ENCODE results near the gene STK39. TPM values are rescaled to one million over a fixed set of nuclear protein-coding genes. Genes with fewer than 3 reads are reported as not detected.
"Not testable (repeated sequence)": the region's sequence is repeated elsewhere in the genome, so short reads cannot be mapped to it uniquely, and the experiment has no call there.

STK39 gene
- total RNA-seq, 6 experiments from 2014 or later: 0.29 to 1.2 (median 0.60) TPM

DNA sequence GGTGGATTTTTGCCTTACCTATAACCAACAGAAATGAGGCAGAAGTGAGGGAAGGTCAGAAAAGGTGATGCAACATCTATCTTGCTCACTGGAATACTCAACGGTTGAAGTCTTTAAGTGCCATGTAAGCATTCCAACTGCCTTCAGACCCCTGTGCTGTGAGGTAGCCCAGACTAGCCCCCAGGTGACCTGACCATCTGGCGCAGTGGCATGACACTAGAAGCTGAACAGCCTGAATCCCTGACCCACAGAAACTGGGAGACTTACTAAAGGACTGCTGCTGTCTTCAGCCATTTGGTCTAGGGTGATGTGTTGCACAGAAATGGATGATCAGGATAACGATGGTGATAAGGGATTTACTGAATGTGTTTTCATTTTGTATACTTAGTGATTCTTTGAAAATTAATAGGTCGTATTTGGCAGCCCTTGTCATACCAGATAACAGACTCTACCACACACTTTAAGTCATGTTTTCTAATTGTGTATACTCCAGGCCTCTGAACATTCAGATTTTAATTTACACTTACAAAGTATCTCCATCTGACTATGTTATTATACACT, 161.5 kb downstream of the STK39 start:
- Histone ChIP-seq H3K4me3 (no peak overlapping the region), H3K27ac (no peak overlapping the region), H3K9me3 (no peaks in the 10 kb centered on the region), H3K27me3 (no peaks in the 10 kb centered on the region), H3K36me3 (no peaks in the 10 kb centered on the region), H3K4me1 (no peaks in the 10 kb centered on the region)
- WGBS (ENCODE audit: insufficient coverage, low coverage, low lambda C conversion rate, missing lambda C conversion rate): 65% methylated on average over 4 of the region's 4 CpGs
- intact Hi-C loops (cut with DNase I): no loop called here
- no peak for DNase-seq
- no peak for TF ChIP-seq POLR2A (IDR thresholded peaks at IDR 0.05)
- TF ChIP-seq, protein P1, sequence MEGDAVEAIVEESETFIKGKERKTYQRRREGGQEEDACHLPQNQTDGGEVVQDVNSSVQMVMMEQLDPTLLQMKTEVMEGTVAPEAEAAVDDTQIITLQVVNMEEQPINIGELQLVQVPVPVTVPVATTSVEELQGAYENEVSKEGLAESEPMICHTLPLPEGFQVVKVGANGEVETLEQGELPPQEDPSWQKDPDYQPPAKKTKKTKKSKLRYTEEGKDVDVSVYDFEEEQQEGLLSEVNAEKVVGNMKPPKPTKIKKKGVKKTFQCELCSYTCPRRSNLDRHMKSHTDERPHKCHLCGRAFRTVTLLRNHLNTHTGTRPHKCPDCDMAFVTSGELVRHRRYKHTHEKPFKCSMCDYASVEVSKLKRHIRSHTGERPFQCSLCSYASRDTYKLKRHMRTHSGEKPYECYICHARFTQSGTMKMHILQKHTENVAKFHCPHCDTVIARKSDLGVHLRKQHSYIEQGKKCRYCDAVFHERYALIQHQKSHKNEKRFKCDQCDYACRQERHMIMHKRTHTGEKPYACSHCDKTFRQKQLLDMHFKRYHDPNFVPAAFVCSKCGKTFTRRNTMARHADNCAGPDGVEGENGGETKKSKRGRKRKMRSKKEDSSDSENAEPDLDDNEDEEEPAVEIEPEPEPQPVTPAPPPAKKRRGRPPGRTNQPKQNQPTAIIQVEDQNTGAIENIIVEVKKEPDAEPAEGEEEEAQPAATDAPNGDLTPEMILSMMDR (IDR thresholded peaks at IDR 0.05): no peak
- ATAC-seq: no peak

DNA sequence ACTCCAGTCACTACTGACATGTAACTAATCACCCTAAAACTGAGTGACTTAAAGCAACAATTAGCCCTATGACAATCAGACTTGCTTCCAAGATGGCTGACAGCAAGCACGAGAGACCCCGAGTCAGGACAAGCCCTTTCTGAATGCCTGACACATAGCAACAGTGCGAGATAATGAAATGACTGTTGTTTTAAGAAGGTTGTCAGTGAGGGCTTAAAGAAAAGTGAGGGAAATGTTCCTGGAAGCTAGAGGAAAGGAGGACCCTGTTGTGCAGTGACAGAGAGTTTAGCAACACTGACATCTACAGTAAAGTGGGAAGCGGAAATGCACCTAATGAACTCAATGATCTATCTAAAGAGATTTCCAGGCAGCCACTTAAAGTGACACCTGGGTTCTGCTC, 163.1 kb downstream of the STK39 start:
- no peak for ATAC-seq
- Histone ChIP-seq H3K36me3 (no peaks in the 10 kb centered on the region), H3K4me3 (no peak overlapping the region), H3K4me1 (no peaks in the 10 kb centered on the region), H3K9me3 (no peaks in the 10 kb centered on the region), H3K27ac (no peak overlapping the region), H3K27me3 (no peaks in the 10 kb centered on the region)
- TF ChIP-seq, protein P1 (IDR thresholded peaks at IDR 0.05): no peak
- no peak for TF ChIP-seq POLR2A (IDR thresholded peaks at IDR 0.05)
- intact Hi-C loops (cut with DNase I): no loop called here
- DNase-seq: no peak
- 72% methylated on average over 4 of the region's 4 CpGs for WGBS (ENCODE audit: insufficient coverage, low coverage, low lambda C conversion rate, missing lambda C conversion rate)

DNA sequence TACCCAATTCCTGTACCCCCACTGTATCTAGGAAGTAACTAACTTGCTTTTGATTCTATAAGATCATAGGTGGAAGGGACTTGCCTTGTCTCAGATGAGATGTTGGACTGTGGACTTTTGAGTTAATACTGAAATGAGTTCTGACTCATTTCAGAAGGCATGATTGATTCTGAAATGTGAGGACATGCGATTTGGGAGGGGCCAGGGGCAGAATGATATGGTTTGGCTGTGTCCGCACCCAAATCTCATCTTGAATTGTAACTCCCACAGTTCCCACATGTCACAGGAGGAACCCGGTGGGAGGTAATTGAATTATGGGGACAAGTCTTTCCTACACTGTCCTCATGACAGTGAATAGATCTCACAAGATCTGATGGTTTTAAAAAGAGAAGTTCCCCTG, 165.9 kb downstream of the STK39 start:
- H3K27me3 ChIP-seq; H3K36me3 ChIP-seq; ATAC-seq; H3K4me3 ChIP-seq; H3K4me1 ChIP-seq; H3K9me3 ChIP-seq; H3K27ac ChIP-seq; DNase-seq; intact Hi-C loops (cut with DNase I): not testable (repeated sequence)
- WGBS (ENCODE audit: insufficient coverage, low coverage, low lambda C conversion rate, missing lambda C conversion rate): 76% methylated on average over 3 of the region's 3 CpGs

DNA sequence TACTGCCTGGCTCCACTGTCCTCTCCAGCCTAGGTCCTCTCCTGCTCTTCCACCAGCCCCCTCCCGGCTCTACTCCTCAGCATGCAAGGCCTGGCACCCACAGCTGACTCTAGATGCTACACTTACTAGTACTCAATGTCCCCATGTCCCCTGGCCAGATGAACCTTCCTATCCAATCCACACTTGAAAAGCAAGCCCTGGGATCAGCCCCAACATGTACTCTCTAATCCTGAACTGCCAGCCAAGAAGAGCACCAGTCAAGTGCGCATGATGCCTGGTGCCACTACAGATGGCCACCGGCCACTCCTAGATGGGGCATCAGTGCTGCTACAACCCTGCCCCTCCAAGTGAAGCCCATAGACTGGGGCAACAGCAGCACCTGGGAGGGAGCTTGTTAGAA, 168.2 kb downstream of the STK39 start:
- Histone ChIP-seq H3K4me3 (no peak overlapping the region), H3K9me3 (no peaks in the 10 kb centered on the region), H3K4me1 (no peaks in the 10 kb centered on the region), H3K27ac (no peak overlapping the region), H3K27me3 (no peaks in the 10 kb centered on the region), H3K36me3 (no peaks in the 10 kb centered on the region)
- ATAC-seq: peak in 1 of 4 donors; percentile 10
- intact Hi-C loops (cut with DNase I): no loop called here
- 50% methylated on average over 1 of the region's 3 CpGs for WGBS (ENCODE audit: insufficient coverage, low coverage, low lambda C conversion rate, missing lambda C conversion rate)
- TF ChIP-seq, protein P1 (IDR thresholded peaks at IDR 0.05): no peak
- TF ChIP-seq POLR2A (IDR thresholded peaks at IDR 0.05): no peak
- DNase-seq: no peak

DNA sequence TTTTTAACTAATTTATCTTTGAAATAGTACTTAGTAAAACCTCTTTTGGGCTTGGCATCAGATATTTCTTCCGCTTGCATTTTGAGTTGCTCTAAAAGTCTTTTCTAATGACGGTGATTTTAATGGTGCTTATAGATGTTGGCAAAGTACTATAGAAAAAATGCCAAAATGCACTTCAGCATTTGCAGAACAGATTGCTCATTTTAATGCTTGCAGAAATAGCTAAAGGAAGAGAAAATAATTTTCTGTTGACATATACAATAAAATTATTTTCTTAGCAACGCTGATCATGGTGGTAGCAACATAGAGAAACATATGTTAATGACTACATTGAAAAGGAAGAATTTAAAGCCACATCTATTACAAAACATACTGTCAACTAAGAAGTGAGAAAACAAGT, 170.7 kb downstream of the STK39 start:
- no peak for ATAC-seq

More for the DNA sequence above, 170.7 kb downstream of the STK39 start:
- 80% methylated on average over 3 of the region's 3 CpGs for WGBS (ENCODE audit: insufficient coverage, low coverage, low lambda C conversion rate, missing lambda C conversion rate)
- Histone ChIP-seq H3K36me3 (no peaks in the 10 kb centered on the region), H3K9me3 (no peaks in the 10 kb centered on the region), H3K27me3 (no peaks in the 10 kb centered on the region), H3K27ac (no peak overlapping the region), H3K4me3 (no peak overlapping the region), H3K4me1 (no peaks in the 10 kb centered on the region)
- TF ChIP-seq, protein P1 (IDR thresholded peaks at IDR 0.05): no peak
- TF ChIP-seq POLR2A (IDR thresholded peaks at IDR 0.05): no peak
- no peak for DNase-seq
- intact Hi-C loops (cut with DNase I): no loop called here

Measured in right lobe of liver (tissue), 6 donors.